Endothelial cell of umbilical vein (primary cell): ENCODE measurements around the gene UBE2L6. TPM values are rescaled to one million over a fixed set of nuclear protein-coding genes. Genes with fewer than 3 reads are reported as not detected.

Source experiments
- BruUV-seq: library from RNA; stranded (reverse); fragments of 400-500 nt; replicated peaks from 2 replicates; lab custom pipeline; 2021; lab: Mats Ljungman, UMichigan
- CTCF ChIA-PET: fragments of 300-600, 350-600 bp; sonication (Branson Sonifier 250); formaldehyde crosslinking; loops from one replicate; lab custom pipeline; 2021; ENCODE audit warnings: antibody characterized with exemption, inconsistent platforms; lab: Charles Lee
- POLR2A ChIA-PET: fragments of 300-600, 350-600 bp; sonication (Branson Sonifier 250); formaldehyde crosslinking; loops from one replicate; lab custom pipeline; 2021; ENCODE audit warnings: antibody characterized with exemption, inconsistent platforms; lab: Charles Lee
- DNase-seq: peaks from one replicate; pipeline ENCODE4 v3.0.0-alpha.2; 2011; ENCODE audit warnings: low read depth, low spot score
- FAIRE-seq: peaks from 2 replicates; lab custom pipeline; 2011; peaks lifted over from hg19 to GRCh38; lab: Jason Lieb, UNC
- H2AFZ ChIP-seq: 2 replicates; pipeline ENCODE4 v1.6.0; 2012; ENCODE audit warnings: low read depth, low read length, control low read depth, inconsistent platforms
- H3K27ac ChIP-seq: 2 replicates; pipeline ENCODE4 v1.5.1; 2011; ENCODE audit warnings: low read depth, mild to moderate bottlenecking, control low read depth, low read length, moderate library complexity; ENCODE audit not compliant: insufficient read depth
- H3K27me3 ChIP-seq, 2 experiments: 2 replicates each; pipeline versions ENCODE4 v1.6.0 to v1.6.1; 2011; ENCODE audit warnings: low read length in 2 of 2, mixed read lengths in 1 of 2; ENCODE audit not compliant: control insufficient read depth in 2 of 2, insufficient read depth in 2 of 2
- H3K36me3 ChIP-seq, 2 experiments: 2 replicates in 1 of 2; 3 replicates in 1 of 2; pipeline ENCODE4 v1.5.1; 2011; ENCODE audit warnings: low read length in 2 of 2, mild to moderate bottlenecking in 1 of 2, moderate library complexity in 1 of 2; ENCODE audit not compliant: control insufficient read depth in 2 of 2, insufficient read depth in 2 of 2; ENCODE audit errors: extremely low read depth in 1 of 2
- H3K4me1 ChIP-seq: 3 replicates; pipeline ENCODE4 v1.5.1; 2011; ENCODE audit warnings: mild to moderate bottlenecking, low read length; ENCODE audit not compliant: control insufficient read depth, insufficient read depth; ENCODE audit errors: extremely low read depth
- H3K4me2 ChIP-seq: 2 replicates; pipeline ENCODE4 v1.6.1; 2011; ENCODE audit warnings: low read length, control low read depth, mixed read lengths; ENCODE audit not compliant: insufficient read depth
- H3K4me3 ChIP-seq, 3 experiments: fragments of 200-600 bp in 1 of 3; sonication (generic), shearing (Covaris generic) in 1 of 3; replicated peaks in 1 of 3; 2 replicates each; pipeline ENCODE4 v1.5.1; 2011 to 2016; ENCODE audit warnings: control low read depth in 3 of 3, low read length in 3 of 3, mild to moderate bottlenecking in 2 of 3, inconsistent platforms in 1 of 3, low read depth in 1 of 3, moderate library complexity in 1 of 3; ENCODE audit not compliant: insufficient read depth in 1 of 3
- H3K79me2 ChIP-seq: 2 replicates; pipeline ENCODE4 v1.6.0; 2012; ENCODE audit warnings: low read length, inconsistent platforms; ENCODE audit not compliant: control insufficient read depth, insufficient read depth
- H3K9ac ChIP-seq: replicated peaks from 2 replicates; pipeline ENCODE3; 2011; ENCODE audit warnings: low read length, control low read depth; ENCODE audit not compliant: insufficient read depth; ENCODE audit errors: extremely low read depth
- H3K9me1 ChIP-seq: replicated peaks from 3 replicates; pipeline ENCODE4 v1.6.0; 2011; ENCODE audit warnings: mild to moderate bottlenecking, low read length; ENCODE audit not compliant: control insufficient read depth, insufficient read depth; ENCODE audit errors: extremely low read depth
- H3K9me3 ChIP-seq: replicated peaks from 2 replicates; pipeline ENCODE4 v1.5.1; 2012; ENCODE audit warnings: low read length, inconsistent platforms; ENCODE audit not compliant: control insufficient read depth, insufficient read depth
- H4K20me1 ChIP-seq: replicated peaks from 2 replicates; pipeline ENCODE3; 2011; ENCODE audit warnings: mild to moderate bottlenecking, low read length; ENCODE audit not compliant: control insufficient read depth, insufficient read depth; ENCODE audit errors: extremely low read depth
- EZH2 ChIP-seq: IDR thresholded peaks from 2 replicates; pipeline ENCODE4 v1.6.1; 2012; ENCODE audit warnings: borderline replicate concordance, low read depth, mild to moderate bottlenecking, moderate library complexity, low read length, inconsistent platforms; ENCODE audit not compliant: severe bottlenecking
- FOS ChIP-seq: IDR thresholded peaks from 2 replicates; pipeline ENCODE4 v1.6.1; 2011; ENCODE audit warnings: mild to moderate bottlenecking, low read length, moderate library complexity, borderline replicate concordance; ENCODE audit not compliant: insufficient read depth
- GATA2 ChIP-seq: IDR thresholded peaks from 2 replicates; pipeline ENCODE4 v1.7.0; 2011; ENCODE audit warnings: low read depth, mild to moderate bottlenecking, moderate library complexity, mixed read lengths, low read length; ENCODE audit not compliant: insufficient read length, insufficient read depth
- JUN ChIP-seq: IDR thresholded peaks from 2 replicates; pipeline ENCODE4 v1.6.1; 2011; ENCODE audit warnings: borderline replicate concordance, low read depth; ENCODE audit not compliant: insufficient read length, insufficient read depth
- MAX ChIP-seq: IDR thresholded peaks from 2 replicates; pipeline ENCODE4 v1.6.1; 2011; ENCODE audit not compliant: insufficient read depth, insufficient read length
- MYC ChIP-seq: IDR thresholded peaks from one replicate; pipeline ENCODE4 v1.6.1; 2011; ENCODE audit warnings: mild to moderate bottlenecking, low read depth, low read length
- POLR2A ChIP-seq: IDR thresholded peaks from 2 replicates; pipeline ENCODE4 v1.6.1; 2012; ENCODE audit warnings: low read depth, mild to moderate bottlenecking, control low read depth, low read length
- POLR2AphosphoS5 ChIP-seq: IDR thresholded peaks from 2 replicates; pipeline ENCODE4 v1.6.1; 2012; ENCODE audit warnings: low read depth, mild to moderate bottlenecking, control low read depth, low read length, moderate library complexity; ENCODE audit not compliant: insufficient read depth
- dilution Hi-C: fragments of 300-500 bp; cut with MboI; formaldehyde crosslinking; loops from one replicate; pipeline ENCODE4 v1.15.0; 2019; ENCODE audit warnings: low sequenced_read_pairs; ENCODE audit not compliant: extremely low pct_ligation_motif_present
- intact Hi-C: fragments of 100-400 bp; cut with micrococcal nuclease; formaldehyde crosslinking; loops from one replicate; pipeline ENCODE4 v1.10.0; 2022
- polyA plus RNA-seq, 4 experiments: library from polyadenylated mRNA; depleted of rRNA in 3 of 4; stranded (reverse) in 3 of 4; unstranded in 1 of 4; fragments of >200 nt; gene quantifications; 2 replicates each; pipeline versions ENCODE4 v1.2.1 to v1.2.3, GENCODE V29; 2011 to 2012; ENCODE audit warnings: missing spikeins in 1 of 4
- total RNA-seq: library from RNA; stranded (reverse); gene quantifications from 2 replicates; pipeline ENCODE4 v1.2.3, GENCODE V29; 2021
- TF ChIP-seq, protein P1 (sequence below), 2 donors: IDR thresholded peaks; 1 replicate in 1 of 2; 2 replicates in 1 of 2; pipeline ENCODE4 v1.5.1; 2011; ENCODE audit warnings: low read length in 2 of 2, mild to moderate bottlenecking in 2 of 2, moderate library complexity in 2 of 2, control low read depth in 1 of 2, inconsistent platforms in 1 of 2, low read depth in 1 of 2; ENCODE audit not compliant: insufficient read depth in 1 of 2; ENCODE audit errors: extremely low read depth in 1 of 2

The UBE2L6 gene
- total and polyA plus RNA-seq, 2 donors (not counting 3 experiments of a cell fraction or from before 2014, with no cell fraction given): 22.3 to 25.2 TPM

DNA sequence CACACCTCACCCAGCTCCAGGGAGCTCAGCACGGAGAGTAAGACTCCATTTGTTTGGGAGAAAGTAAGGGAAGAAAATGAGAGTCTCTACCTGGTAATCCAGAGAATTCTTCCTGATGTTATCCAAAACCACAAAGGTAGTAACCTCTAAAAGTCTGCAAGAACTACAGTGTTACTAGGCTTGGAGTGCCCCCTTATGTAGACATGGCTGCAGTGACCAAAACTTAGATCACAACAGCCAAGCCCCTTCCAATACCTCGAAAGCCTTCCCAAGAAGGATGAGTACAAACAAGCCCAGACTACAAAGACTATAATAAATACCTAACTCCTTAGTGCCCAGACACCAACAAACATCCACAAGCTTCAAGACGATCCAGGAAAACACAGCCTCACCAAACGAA lies 4.9 kb downstream of the UBE2L6 start:
- intact Hi-C loops: no loop called here

More for the DNA sequence above, 4.9 kb downstream of the UBE2L6 start:
- FAIRE-seq (no peak), DNase-seq (no peak)
- dilution Hi-C loops: no loop called here
- TF ChIP-seq FOS: no peak
- no peak for TF ChIP-seq GATA2
- TF ChIP-seq POLR2A: no peak
- TF ChIP-seq JUN: no peak
- TF ChIP-seq POLR2AphosphoS5: no peak
- no peak for TF ChIP-seq EZH2
- TF ChIP-seq MAX: no peak
- TF ChIP-seq, protein P1, sequence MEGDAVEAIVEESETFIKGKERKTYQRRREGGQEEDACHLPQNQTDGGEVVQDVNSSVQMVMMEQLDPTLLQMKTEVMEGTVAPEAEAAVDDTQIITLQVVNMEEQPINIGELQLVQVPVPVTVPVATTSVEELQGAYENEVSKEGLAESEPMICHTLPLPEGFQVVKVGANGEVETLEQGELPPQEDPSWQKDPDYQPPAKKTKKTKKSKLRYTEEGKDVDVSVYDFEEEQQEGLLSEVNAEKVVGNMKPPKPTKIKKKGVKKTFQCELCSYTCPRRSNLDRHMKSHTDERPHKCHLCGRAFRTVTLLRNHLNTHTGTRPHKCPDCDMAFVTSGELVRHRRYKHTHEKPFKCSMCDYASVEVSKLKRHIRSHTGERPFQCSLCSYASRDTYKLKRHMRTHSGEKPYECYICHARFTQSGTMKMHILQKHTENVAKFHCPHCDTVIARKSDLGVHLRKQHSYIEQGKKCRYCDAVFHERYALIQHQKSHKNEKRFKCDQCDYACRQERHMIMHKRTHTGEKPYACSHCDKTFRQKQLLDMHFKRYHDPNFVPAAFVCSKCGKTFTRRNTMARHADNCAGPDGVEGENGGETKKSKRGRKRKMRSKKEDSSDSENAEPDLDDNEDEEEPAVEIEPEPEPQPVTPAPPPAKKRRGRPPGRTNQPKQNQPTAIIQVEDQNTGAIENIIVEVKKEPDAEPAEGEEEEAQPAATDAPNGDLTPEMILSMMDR (IDR thresholded peaks at IDR 0.05; ENCODE audit: extremely low read depth in 1 of 2, insufficient read depth in 1 of 2, low read depth in 1 of 2, low read length in 2 of 2): no peak
- no peak for TF ChIP-seq MYC
- ChIA-PET POLR2A (no interaction called here), CTCF (interaction anchor here (0.8 to 1.6 kb wide), 2 partner anchors 78 to 217 kb away, joined by 3 read pairs; no protein-coding TSS in a partner anchor)
- Histone ChIP-seq H3K9me1 (no peaks in the 10 kb centered on the region), H2AFZ (no peak overlapping the region), H3K9ac (no peak overlapping the region), H3K27ac (no peak overlapping the region), H3K27me3 (no peaks in the 10 kb centered on the region), H3K4me1 (peaks cover 7% of the 10 kb centered on the region), H3K4me3 (no peak overlapping the region), H4K20me1 (no peaks in the 10 kb centered on the region), H3K4me2 (no peak overlapping the region), H3K79me2 (no peaks in the 10 kb centered on the region), H3K36me3 (no peaks in the 10 kb centered on the region), H3K9me3 (no peaks in the 10 kb centered on the region)
- no TSS peak for BruUV-seq
